Measurements from ENCODE around the gene CD27. TPM values are rescaled to one million over a fixed set of nuclear protein-coding genes. Genes with fewer than 3 reads are reported as not detected.

The CD27 gene
- total and polyA plus RNA-seq, 2 of the 13 experiments (the other 11 are each of a cell fraction or from before 2014, with no cell fraction given) = 0.12 TPM; not detected in 1

DNA sequence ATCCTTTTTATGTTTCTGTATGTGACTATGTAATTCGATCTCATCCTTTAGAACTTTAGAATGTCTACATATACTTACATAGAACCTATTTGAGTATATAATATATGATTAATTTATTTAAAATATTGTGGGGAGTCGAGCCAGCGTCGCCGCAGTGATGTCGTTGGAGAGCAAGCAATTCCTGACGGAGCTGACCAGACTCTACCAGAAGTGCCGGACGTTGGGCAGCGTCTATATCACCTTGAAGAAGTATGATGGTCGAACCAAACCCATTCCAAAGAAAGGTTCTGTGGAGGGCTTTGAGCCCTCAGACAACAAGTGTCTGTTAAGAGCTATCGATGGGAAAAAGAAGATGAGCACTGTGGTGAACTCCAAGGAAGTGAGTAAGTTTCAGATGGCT, 6.4 kb upstream of the CD27 start:
- in situ Hi-C loops (cut with HindIII; ENCODE audit: extremely low pct_ligation_motif_present, low pct_unique_long_range_greater_than_20kb) = no loop called here

DNA sequence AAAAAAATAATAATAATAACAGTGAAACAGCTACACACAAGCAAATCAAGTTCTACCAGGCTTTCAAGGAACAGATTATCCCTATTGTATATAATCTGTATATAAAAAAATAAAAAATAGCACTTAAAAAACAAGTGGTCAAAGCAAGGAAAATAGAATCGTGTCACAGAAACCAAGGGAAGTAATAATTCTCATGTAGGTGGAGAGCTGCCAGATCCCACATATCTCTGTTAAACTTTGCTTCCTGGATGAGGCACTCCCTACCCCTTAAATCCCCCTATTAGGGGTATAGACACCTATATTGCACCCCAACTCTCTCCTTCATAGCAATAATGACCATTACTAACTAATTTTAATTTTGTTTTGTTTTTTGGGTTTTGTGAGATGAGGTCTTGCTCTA, 4.4 kb upstream of the CD27 start:
- in situ Hi-C loops (cut with HindIII; ENCODE audit: extremely low pct_ligation_motif_present, low pct_unique_long_range_greater_than_20kb) (no loop called here), intact Hi-C loops (cut with micrococcal nuclease; ENCODE audit: unreplicated experiment) (no loop called here)
- ATAC-seq (no peak), FAIRE-seq (no peak), DNase-seq (ENCODE audit: low spot score) (no peak)
- Histone ChIP-seq H3K9me3 (ENCODE audit: low read length) (no peaks in the 10 kb centered on the region), H2AFZ (ENCODE audit: low read length) (no peak overlapping the region), H3K27me3 (ENCODE audit: control insufficient read depth in 1 of 2, insufficient read depth in 2 of 2, low read length in 2 of 2) (no peaks in the 10 kb centered on the region; a peak in 2 of 5 replicates), H3K27ac (ENCODE audit: extremely low read length, insufficient read depth, low read length) (no peak overlapping the region), H3K9ac (ENCODE audit: insufficient read depth, low read depth, low read length) (no peak overlapping the region), H3K4me3 (replicated peaks in 1 of 3; ENCODE audit: insufficient read depth in 1 of 3, low read depth in 2 of 3, low read length in 3 of 3) (no peak overlapping the region), H3K79me2 (ENCODE audit: insufficient read depth, low read length) (no peaks in the 10 kb centered on the region), H3K36me3 (replicated peaks in 1 of 2; ENCODE audit: control insufficient read depth in 1 of 2, insufficient read depth in 2 of 2, low read length in 2 of 2) (no peaks in the 10 kb centered on the region), H3K4me2 (ENCODE audit: low read depth, low read length) (no peak overlapping the region), H3K4me1 (ENCODE audit: insufficient read depth, low read length) (peaks cover 15% of the 10 kb centered on the region), H4K20me1 (ENCODE audit: insufficient read depth, low read length) (no peaks in the 10 kb centered on the region)
- ChIA-PET POLR2A (interaction anchor here (1.7 to 2.0 kb wide), 3 partner anchors 11 to 94 kb away, joined by 4 to 13 read pairs (median 6); partner anchors contain the start of genes GAPDH, LTBR and TAPBPL), CTCF (ENCODE audit: low intra/inter-chr PET ratio, low total read pairs) (no interaction called here)
- BruUV-seq (replicated peaks) = no TSS peak
- 34% methylated on average over 1 of the region's 1 CpG for whole genome bisulfite sequencing (ENCODE audit: low lambda C conversion rate)
- TF ChIP-seq MATR3 (CRISPR knock-in tag; IDR thresholded peaks at IDR 0.05) (no peak), ZNF558 (CRISPR knock-in tag; IDR thresholded peaks at IDR 0.05; ENCODE audit: borderline replicate concordance) (no peak), SETDB1 (CRISPR knock-in tag; IDR thresholded peaks at IDR 0.05; ENCODE audit: borderline replicate concordance) (no peak), ESRRA (CRISPR knock-in tag; IDR thresholded peaks at IDR 0.05; ENCODE audit: low read depth) (no peak), FOXP1 (IDR thresholded peaks at IDR 0.05) (no peak), FOXP1 (CRISPR knock-in tag; IDR thresholded peaks at IDR 0.05) (no peak), ATM (IDR thresholded peaks at IDR 0.05; ENCODE audit: borderline replicate concordance) (no peak)
- TF ChIP-seq, protein P1, sequence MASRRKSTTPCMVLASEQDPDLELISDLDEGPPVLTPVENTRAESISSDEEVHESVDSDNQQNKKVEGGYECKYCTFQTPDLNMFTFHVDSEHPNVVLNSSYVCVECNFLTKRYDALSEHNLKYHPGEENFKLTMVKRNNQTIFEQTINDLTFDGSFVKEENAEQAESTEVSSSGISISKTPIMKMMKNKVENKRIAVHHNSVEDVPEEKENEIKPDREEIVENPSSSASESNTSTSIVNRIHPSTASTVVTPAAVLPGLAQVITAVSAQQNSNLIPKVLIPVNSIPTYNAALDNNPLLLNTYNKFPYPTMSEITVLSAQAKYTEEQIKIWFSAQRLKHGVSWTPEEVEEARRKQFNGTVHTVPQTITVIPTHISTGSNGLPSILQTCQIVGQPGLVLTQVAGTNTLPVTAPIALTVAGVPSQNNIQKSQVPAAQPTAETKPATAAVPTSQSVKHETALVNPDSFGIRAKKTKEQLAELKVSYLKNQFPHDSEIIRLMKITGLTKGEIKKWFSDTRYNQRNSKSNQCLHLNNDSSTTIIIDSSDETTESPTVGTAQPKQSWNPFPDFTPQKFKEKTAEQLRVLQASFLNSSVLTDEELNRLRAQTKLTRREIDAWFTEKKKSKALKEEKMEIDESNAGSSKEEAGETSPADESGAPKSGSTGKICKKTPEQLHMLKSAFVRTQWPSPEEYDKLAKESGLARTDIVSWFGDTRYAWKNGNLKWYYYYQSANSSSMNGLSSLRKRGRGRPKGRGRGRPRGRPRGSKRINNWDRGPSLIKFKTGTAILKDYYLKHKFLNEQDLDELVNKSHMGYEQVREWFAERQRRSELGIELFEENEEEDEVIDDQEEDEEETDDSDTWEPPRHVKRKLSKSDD (CRISPR knock-in tag; IDR thresholded peaks at IDR 0.05; ENCODE audit: low read depth) = no peak
- TF ChIP-seq, protein P2, sequence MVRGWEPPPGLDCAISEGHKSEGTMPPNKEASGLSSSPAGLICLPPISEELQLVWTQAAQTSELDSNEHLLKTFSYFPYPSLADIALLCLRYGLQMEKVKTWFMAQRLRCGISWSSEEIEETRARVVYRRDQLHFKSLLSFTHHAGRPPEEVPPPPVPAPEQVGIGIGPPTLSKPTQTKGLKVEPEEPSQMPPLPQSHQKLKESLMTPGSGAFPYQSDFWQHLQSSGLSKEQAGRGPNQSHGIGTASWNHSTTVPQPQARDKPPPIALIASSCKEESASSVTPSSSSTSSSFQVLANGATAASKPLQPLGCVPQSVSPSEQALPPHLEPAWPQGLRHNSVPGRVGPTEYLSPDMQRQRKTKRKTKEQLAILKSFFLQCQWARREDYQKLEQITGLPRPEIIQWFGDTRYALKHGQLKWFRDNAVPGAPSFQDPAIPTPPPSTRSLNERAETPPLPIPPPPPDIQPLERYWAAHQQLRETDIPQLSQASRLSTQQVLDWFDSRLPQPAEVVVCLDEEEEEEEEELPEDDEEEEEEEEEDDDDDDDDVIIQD (CRISPR knock-in tag; IDR thresholded peaks at IDR 0.05; ENCODE audit: low read depth) = no peak

More for the DNA sequence above, 6.4 kb upstream of the CD27 start:
- ChIA-PET POLR2A (interaction anchor here (1.0 to 2.1 kb wide), 2 partner anchors 13 to 96 kb away, joined by 3 to 8 read pairs; partner anchors contain the start of genes GAPDH and TAPBPL), CTCF (ENCODE audit: low intra/inter-chr PET ratio, low total read pairs) (no interaction called here)
- H3K4me1 ChIP-seq (ENCODE audit: insufficient read depth, low read length) = peaks cover 17% of the 10 kb centered on the region
- H3K27ac ChIP-seq (ENCODE audit: extremely low read length, insufficient read depth, low read length) = no peak overlapping the region
- no peak overlapping the region for H3K9ac ChIP-seq (ENCODE audit: insufficient read depth, low read depth, low read length)
- no peaks in the 10 kb centered on the region for H3K79me2 ChIP-seq (ENCODE audit: insufficient read depth, low read length)
- FAIRE-seq (no peak), DNase-seq (ENCODE audit: low spot score) (no peak), ATAC-seq (no peak)
- H3K9me3 ChIP-seq (ENCODE audit: low read length) = no peaks in the 10 kb centered on the region
- H3K4me2 ChIP-seq (ENCODE audit: low read depth, low read length) = no peak overlapping the region
- H3K27me3 ChIP-seq (ENCODE audit: control insufficient read depth in 1 of 2, insufficient read depth in 2 of 2, low read length in 2 of 2) = no peaks in the 10 kb centered on the region; a peak in 2 of 5 replicates
- intact Hi-C loops (cut with micrococcal nuclease; ENCODE audit: unreplicated experiment) = no loop called here
- H3K36me3 ChIP-seq (replicated peaks in 1 of 2; ENCODE audit: control insufficient read depth in 1 of 2, insufficient read depth in 2 of 2, low read length in 2 of 2) = no peaks in the 10 kb centered on the region
- H4K20me1 ChIP-seq (ENCODE audit: insufficient read depth, low read length) = no peaks in the 10 kb centered on the region
- 64% methylated on average over 12 of the region's 12 CpGs for WGBS (ENCODE audit: low lambda C conversion rate)
- no peak overlapping the region for H2AFZ ChIP-seq (ENCODE audit: low read length)
- BruUV-seq (replicated peaks) = no TSS peak
- H3K4me3 ChIP-seq (replicated peaks in 1 of 3; ENCODE audit: insufficient read depth in 1 of 3, low read depth in 2 of 3, low read length in 3 of 3) = no peak overlapping the region
- TF ChIP-seq POLR2A (IDR thresholded peaks at IDR 0.05; ENCODE audit: insufficient read depth in 1 of 2, low read depth in 2 of 2, low read length in 2 of 2) = no peak
- TF ChIP-seq ZNF614 (CRISPR knock-in tag; IDR thresholded peaks at IDR 0.05; ENCODE audit: borderline replicate concordance) = no peak
- TF ChIP-seq MIER2 (CRISPR knock-in tag; IDR thresholded peaks at IDR 0.05) = no peak
- no peak for TF ChIP-seq IKZF4 (CRISPR knock-in tag; IDR thresholded peaks at IDR 0.05; ENCODE audit: borderline replicate concordance, low read depth, not compliant biosample characterization)
- no peak for TF ChIP-seq ZNF282 (IDR thresholded peaks at IDR 0.05; ENCODE audit: partially characterized antibody)
- TF ChIP-seq POLR2AphosphoS5 (IDR thresholded peaks at IDR 0.05; ENCODE audit: low read depth, low read length) = no peak
